ENCODE measurements around the gene C5orf15.

Gene C5orf15

DNA sequence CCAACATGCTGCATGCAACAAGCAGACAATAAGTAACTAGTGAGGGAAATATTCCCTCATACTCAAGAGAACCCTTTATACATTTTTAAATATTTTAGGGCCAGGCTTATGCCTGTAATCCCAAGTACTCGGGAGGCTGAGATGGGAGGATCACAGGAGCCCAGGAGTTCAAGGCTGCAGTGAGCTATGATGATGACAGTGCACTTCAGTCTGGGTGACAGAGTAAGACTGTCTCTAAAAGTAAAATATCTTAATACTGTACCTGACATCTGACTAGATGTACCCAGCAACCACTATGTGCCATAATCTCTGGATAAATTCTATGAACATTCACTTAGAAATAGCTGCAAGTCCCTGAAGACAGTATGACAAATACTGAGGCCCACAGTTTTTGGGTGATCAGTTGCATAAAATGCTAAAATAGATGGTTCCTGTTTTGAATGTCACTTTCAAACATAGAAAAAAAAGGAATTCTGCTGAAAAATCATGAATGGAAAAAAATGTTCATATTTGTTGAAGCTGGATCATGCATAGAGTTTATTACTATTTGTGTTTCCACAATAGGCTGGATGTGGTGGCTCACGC, 2.0 kb upstream of the C5orf15 start:
- no peak for DNase-seq (ENCODE audit: low spot score)
- H3K4me3 ChIP-seq = no peak overlapping the region
- no peak overlapping the region for H3K27ac ChIP-seq
- TF ChIP-seq, protein P1, sequence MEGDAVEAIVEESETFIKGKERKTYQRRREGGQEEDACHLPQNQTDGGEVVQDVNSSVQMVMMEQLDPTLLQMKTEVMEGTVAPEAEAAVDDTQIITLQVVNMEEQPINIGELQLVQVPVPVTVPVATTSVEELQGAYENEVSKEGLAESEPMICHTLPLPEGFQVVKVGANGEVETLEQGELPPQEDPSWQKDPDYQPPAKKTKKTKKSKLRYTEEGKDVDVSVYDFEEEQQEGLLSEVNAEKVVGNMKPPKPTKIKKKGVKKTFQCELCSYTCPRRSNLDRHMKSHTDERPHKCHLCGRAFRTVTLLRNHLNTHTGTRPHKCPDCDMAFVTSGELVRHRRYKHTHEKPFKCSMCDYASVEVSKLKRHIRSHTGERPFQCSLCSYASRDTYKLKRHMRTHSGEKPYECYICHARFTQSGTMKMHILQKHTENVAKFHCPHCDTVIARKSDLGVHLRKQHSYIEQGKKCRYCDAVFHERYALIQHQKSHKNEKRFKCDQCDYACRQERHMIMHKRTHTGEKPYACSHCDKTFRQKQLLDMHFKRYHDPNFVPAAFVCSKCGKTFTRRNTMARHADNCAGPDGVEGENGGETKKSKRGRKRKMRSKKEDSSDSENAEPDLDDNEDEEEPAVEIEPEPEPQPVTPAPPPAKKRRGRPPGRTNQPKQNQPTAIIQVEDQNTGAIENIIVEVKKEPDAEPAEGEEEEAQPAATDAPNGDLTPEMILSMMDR (IDR thresholded peaks at IDR 0.05) = no peak

DNA sequence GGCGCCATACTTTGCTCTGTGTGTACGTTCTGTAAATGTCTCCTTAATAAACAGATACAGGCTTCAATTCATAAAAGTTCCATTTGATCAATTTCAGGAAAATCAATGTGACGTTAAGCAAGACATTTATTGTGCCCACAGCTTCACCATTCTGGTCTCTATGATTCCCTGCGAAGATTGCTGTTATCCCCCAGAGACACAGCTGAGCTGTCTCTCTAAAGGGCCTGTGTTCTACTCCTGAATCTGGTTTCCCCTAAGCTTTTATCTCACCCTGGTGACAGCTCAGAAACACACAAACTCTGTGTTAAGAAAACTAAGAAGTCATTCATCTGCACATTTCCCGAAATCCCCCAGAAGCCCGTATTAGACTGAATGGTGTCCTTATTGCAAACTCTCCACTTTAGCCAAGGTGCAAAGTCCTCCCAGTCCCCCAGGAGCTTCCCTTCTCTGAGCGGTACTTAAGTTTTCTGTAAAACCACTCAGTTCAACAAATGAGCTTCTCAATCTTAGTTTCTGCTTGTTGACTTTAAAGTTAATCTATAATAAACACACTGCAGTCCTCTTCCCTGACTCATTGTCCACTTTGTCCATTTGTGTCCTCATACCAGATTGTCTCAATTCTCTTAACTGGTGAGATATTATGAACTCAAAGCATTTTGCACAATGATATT, 1.4 kb upstream of the C5orf15 start:
- no peak for DNase-seq (ENCODE audit: low spot score)
- H3K27ac ChIP-seq = no peak overlapping the region
- TF ChIP-seq, protein P1 (IDR thresholded peaks at IDR 0.05) = no peak
- H3K4me3 ChIP-seq = no peak overlapping the region

DNA sequence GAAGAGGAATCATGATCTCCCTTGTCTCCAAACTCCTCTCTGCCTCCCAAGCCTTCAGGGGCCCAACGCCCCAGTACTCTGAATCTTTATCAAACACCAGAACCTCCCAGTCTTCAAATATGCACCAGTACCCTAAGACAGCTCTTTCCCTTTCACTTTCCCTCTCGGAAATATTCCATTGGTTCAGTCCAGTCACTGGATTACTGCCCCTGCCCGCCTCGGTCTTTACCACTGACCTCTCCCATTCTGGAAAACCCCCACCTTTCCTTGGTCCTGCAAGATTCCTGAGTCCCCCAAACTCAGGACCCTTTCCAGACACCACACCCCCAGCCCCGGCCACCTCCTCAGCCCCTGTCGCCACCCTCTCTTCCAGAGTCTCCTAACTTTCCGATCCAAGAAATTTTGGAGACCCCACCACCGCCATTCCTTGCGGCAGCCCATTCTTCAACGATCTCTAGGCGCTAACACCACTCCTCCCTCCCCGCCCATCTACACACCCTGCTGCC, 674 bp downstream of the C5orf15 start:
- H3K4me3 ChIP-seq = peak overlapping the region; percentile 93
- peak overlapping the region; percentile 85 to 99 for H3K27ac ChIP-seq
- DNase-seq (ENCODE audit: low spot score) = no peak
- TF ChIP-seq, protein P1 (IDR thresholded peaks at IDR 0.05) = no peak

DNA sequence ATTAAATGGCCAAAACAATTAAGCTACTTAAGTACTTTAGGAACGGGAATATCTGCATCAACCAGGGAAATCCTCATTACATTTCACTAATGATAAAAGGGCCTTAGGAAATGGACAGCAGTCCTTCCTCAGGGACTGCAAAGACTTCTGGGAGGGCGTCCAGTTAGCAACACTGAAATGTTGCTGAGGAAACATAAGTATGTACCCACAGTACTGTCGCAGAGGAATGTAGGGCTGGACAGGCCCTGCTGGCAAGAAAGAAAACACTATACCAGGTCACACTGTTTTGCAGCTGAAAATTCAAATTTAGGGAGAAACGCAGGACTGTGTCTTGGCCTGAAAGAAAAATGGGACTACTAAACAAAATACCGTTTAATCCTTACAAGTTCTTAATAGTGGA, 1.3 kb downstream of the C5orf15 start:
- TF ChIP-seq, protein P1 (IDR thresholded peaks at IDR 0.05) = no peak
- Histone ChIP-seq H3K4me3 (no peak overlapping the region), H3K27ac (peak overlapping the region; percentile 85 to 99)
- no peak for DNase-seq (ENCODE audit: low spot score)

DNA sequence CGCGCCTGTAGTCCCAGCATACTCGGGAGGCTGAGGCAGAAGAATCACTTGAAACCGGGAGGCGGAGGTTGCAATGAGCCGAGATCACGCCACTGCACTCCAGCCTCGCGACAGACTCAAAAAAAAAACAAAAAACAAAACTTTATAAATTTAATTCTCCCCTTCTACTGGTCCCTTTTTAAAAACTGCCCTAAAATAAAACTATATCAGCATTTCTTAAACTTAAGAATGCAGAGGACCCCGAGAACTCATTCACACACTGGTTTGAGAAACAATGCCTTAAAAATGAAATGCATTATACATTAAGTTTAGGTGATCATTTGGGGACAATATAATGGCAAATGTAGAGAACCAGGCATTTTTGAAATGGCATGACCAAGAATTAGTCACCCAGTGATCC, 2.3 kb downstream of the C5orf15 start:
- TF ChIP-seq, protein P1 (IDR thresholded peaks at IDR 0.05) = no peak
- no peak overlapping the region for H3K27ac ChIP-seq
- no peak for DNase-seq (ENCODE audit: low spot score)
- no peak overlapping the region for H3K4me3 ChIP-seq

DNA sequence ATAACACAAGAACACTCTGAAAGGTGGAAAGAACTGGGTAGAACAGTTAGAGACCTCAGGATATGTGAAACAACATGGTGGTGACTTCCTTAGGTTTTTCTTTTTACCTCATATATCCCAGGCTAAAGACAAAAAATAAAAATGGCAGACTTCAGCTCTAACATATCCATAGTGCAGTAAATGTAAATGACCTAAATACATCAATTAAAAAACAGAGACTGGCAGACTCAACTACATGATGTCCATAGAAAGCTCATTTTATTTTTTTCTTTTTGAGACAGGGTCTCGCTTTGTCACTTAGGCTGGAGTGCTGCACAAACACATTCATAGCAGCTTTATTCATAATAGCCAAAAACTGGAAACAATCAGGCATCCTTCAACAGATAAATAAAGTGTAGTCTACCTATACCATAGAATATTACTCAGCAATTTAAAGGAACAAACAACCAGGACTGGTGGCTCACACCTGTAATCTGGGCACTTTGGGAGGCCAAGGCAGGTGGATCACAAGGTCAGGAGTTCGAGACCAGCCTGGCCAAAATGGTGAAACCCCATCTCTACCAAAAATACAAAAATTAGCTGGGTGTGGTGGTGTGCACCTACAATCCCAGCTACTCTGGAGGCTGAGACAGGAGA, 4.8 kb downstream of the C5orf15 start:
- no peak overlapping the region for H3K27ac ChIP-seq
- no peak overlapping the region for H3K4me3 ChIP-seq
- TF ChIP-seq, protein P1 (IDR thresholded peaks at IDR 0.05) = no peak
- no peak for DNase-seq (ENCODE audit: low spot score)

Measured in coronary artery (tissue), 2 donors.